PFSK-1 (cell line): Measurements from ENCODE around the gene KCNK1.

ENCODE experiments used
- FOXP2 ChIP-seq: optimal IDR thresholded peaks from 2 replicates; pipeline ENCODE3; 2011; ENCODE audit warnings: borderline replicate concordance, control low read depth, inconsistent platforms; ENCODE audit not compliant: insufficient read depth; ENCODE audit errors: extremely low read length, extremely low read depth
- POLR2AphosphoS5 ChIP-seq: IDR thresholded peaks from 2 replicates; pipeline ENCODE4 v1.6.1; 2012; ENCODE audit warnings: low read depth, mild to moderate bottlenecking, control low read depth, low read length, moderate library complexity
- REST ChIP-seq, 2 experiments: IDR thresholded peaks; 2 replicates each; pipeline versions ENCODE4 v1.6.1 to v1.8.0; 2011 to 2012; ENCODE audit warnings: low read depth in 2 of 2, low read length in 2 of 2, control low read depth in 1 of 2, inconsistent platforms in 1 of 2, mild to moderate bottlenecking in 1 of 2, moderate library complexity in 1 of 2; ENCODE audit not compliant: insufficient read depth in 1 of 2
- SIN3A ChIP-seq: IDR thresholded peaks from 2 replicates; pipeline ENCODE4 v1.6.1; 2012; ENCODE audit warnings: mild to moderate bottlenecking, low read length, moderate library complexity, borderline replicate concordance; ENCODE audit not compliant: insufficient read depth
- TAF1 ChIP-seq: IDR thresholded peaks from 2 replicates; pipeline ENCODE4 v1.6.1; 2012; ENCODE audit warnings: low read length, control low read depth, borderline replicate concordance; ENCODE audit not compliant: insufficient read depth

The KCNK1 gene

GRCh38 chr1:233632436-233632835 is 18.5 kb downstream of the KCNK1 start:
- TF ChIP-seq SIN3A (no peak), REST (IDR thresholded peaks at IDR 0.05; ENCODE audit: insufficient read depth in 1 of 2, low read depth in 2 of 2, low read length in 2 of 2) (no peak), POLR2AphosphoS5 (no peak), TAF1 (no peak), FOXP2 (no peak)

- no peak for TF ChIP-seq REST (IDR thresholded peaks at IDR 0.05; ENCODE audit: insufficient read depth in 1 of 2, low read depth in 2 of 2, low read length in 2 of 2)
- TF ChIP-seq POLR2AphosphoS5 = no peak
- TF ChIP-seq SIN3A = no peak
- no peak for TF ChIP-seq FOXP2
- no peak for TF ChIP-seq TAF1
Observed at GRCh38 chr1:233635765-233636502, 22.0 kb downstream of the KCNK1 start.

- no peak for TF ChIP-seq FOXP2
- no peak for TF ChIP-seq TAF1
- no peak for TF ChIP-seq POLR2AphosphoS5
- TF ChIP-seq REST (IDR thresholded peaks at IDR 0.05; ENCODE audit: insufficient read depth in 1 of 2, low read depth in 2 of 2, low read length in 2 of 2) = no peak
- TF ChIP-seq SIN3A = no peak
Observed at GRCh38 chr1:233636503-233636877, 22.6 kb downstream of the KCNK1 start.

- no peak for TF ChIP-seq FOXP2
- TF ChIP-seq TAF1 = no peak
- no peak for TF ChIP-seq REST (IDR thresholded peaks at IDR 0.05; ENCODE audit: insufficient read depth in 1 of 2, low read depth in 2 of 2, low read length in 2 of 2)
- TF ChIP-seq SIN3A = no peak
- TF ChIP-seq POLR2AphosphoS5 = no peak
Observed at GRCh38 chr1:233638513-233638912, 24.6 kb downstream of the KCNK1 start.

GRCh38 chr1:233639611-233640010 is 25.7 kb downstream of the KCNK1 start:
- TF ChIP-seq SIN3A (no peak), REST (IDR thresholded peaks at IDR 0.05; ENCODE audit: insufficient read depth in 1 of 2, low read depth in 2 of 2, low read length in 2 of 2) (no peak), FOXP2 (no peak), POLR2AphosphoS5 (no peak), TAF1 (no peak)
